H1 (cell line): ENCODE measurements around the gene STARD13. TPM values are rescaled to one million over a fixed set of nuclear protein-coding genes. Genes with fewer than 3 reads are reported as not detected.

ENCODE experiments used
- BACH1 ChIP-seq: IDR thresholded peaks from 2 replicates; pipeline ENCODE4 v1.6.1; 2012; ENCODE audit warnings: low read length, improper control_type of control experiment
- CBX5 ChIP-seq: fragments of 300-800, 300-1000 bp; sonication (generic); IDR thresholded peaks from 2 replicates; pipeline ENCODE4 v1.7.1; 2016; ENCODE audit warnings: antibody characterized with exemption, low read length, low read depth
- CEBPB ChIP-seq: IDR thresholded peaks from 2 replicates; pipeline ENCODE4 v1.6.1; 2012; ENCODE audit warnings: low read depth, low read length
- POU5F1 ChIP-seq: IDR thresholded peaks from 2 replicates; pipeline ENCODE4 v1.6.1; 2011; ENCODE audit warnings: low read depth, mild to moderate bottlenecking, low read length, moderate library complexity
- RAD21 ChIP-seq, 2 experiments: IDR thresholded peaks in 1 of 2; conservative IDR thresholded peaks in 1 of 2; 2 replicates each; pipeline ENCODE4 v1.6.1; 2011; ENCODE audit warnings: low read depth in 2 of 2, low read length in 2 of 2, improper control_type of control experiment in 1 of 2, inconsistent platforms in 1 of 2, mild to moderate bottlenecking in 1 of 2, moderate library complexity in 1 of 2
- RBBP5 ChIP-seq: IDR thresholded peaks from 2 replicates; pipeline ENCODE4 v1.7.1; 2012; ENCODE audit warnings: low read depth, mild to moderate bottlenecking, inconsistent platforms, low read length, moderate library complexity, borderline replicate concordance
- SAP30 ChIP-seq: fragments of 300-600 bp; sonication (generic); IDR thresholded peaks from 2 replicates; pipeline ENCODE4 v1.7.1; 2012; ENCODE audit warnings: low read length, moderate library complexity, mild to moderate bottlenecking, inconsistent platforms; ENCODE audit not compliant: insufficient read depth, insufficient replicate concordance
- SIN3A ChIP-seq, 2 experiments: IDR thresholded peaks in 1 of 2; conservative IDR thresholded peaks in 1 of 2; 2 replicates each; pipeline ENCODE4 v1.6.1; 2011 to 2012; ENCODE audit warnings: low read length in 2 of 2, improper control_type of control experiment in 1 of 2, low read depth in 1 of 2, mild to moderate bottlenecking in 1 of 2
- SIRT6 ChIP-seq: IDR thresholded peaks from one replicate; pipeline ENCODE4 v1.7.1; 2012; ENCODE audit warnings: low read length, inconsistent platforms
- SIX5 ChIP-seq: IDR thresholded peaks from 2 replicates; pipeline ENCODE4 v1.6.1; 2011; ENCODE audit warnings: mild to moderate bottlenecking, low read depth, low read length
- TCF12 ChIP-seq: IDR thresholded peaks from 2 replicates; pipeline ENCODE4 v1.6.1; 2011; ENCODE audit warnings: low read depth, mild to moderate bottlenecking, low read length
- polyA plus RNA-seq, 7 experiments: library from polyadenylated mRNA; depleted of rRNA in 3 of 7; stranded (reverse) in 5 of 7; unstranded in 2 of 7; fragments of >200 nt in 5 of 7; fragments of 200-250 nt in 2 of 7; gene quantifications; 1 replicate in 5 of 7; 2 replicates in 1 of 7; 4 replicates in 1 of 7; pipeline versions ENCODE4 v1.2.1 to v1.2.3, GENCODE V29; 2011 to 2013; ENCODE audit warnings: missing spikeins in 2 of 7, mixed read lengths in 2 of 7
- total RNA-seq: library from RNA; stranded (reverse); fragmentation: NEBNext Ultra II Directional; extraction: Animal tissue kit (Norgen Biotek cat#: 25700); gene quantifications from 2 replicates; pipeline ENCODE4 v1.2.1, GENCODE V29; 2021
- TF ChIP-seq, protein P1 (sequence below): fragments of 300-600 bp; sonication (generic); IDR thresholded peaks from 2 replicates; pipeline ENCODE4 v1.7.1; 2012; ENCODE audit warnings: low read length, moderate library complexity, mild to moderate bottlenecking, inconsistent platforms; ENCODE audit not compliant: insufficient replicate concordance

Gene STARD13
- total and polyA plus RNA-seq, 2 of the 8 experiments (the other 6 are each of a cell fraction or from before 2014, with no cell fraction given), result 0.82 to 2.9 TPM

DNA sequence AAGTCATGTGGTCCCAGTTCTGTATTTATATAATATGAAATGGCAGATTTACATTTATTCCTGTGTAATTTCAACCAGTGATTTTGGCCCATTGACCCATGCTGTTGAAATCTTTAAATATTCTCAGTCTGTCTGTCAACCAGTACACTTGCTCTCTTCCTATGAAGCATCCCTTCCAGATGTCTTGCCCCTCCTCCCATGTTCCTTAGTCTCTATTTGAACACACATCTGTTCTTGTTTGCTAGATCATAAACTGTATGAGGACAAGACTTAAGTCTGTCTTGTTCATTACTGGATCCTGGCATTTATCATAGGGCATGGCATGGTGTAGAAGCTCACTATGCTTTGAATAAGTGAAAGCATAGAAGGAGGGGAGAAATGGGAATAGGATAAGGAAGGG, 34.9 kb downstream of the STARD13 start (continued):
- TF ChIP-seq, protein P1, sequence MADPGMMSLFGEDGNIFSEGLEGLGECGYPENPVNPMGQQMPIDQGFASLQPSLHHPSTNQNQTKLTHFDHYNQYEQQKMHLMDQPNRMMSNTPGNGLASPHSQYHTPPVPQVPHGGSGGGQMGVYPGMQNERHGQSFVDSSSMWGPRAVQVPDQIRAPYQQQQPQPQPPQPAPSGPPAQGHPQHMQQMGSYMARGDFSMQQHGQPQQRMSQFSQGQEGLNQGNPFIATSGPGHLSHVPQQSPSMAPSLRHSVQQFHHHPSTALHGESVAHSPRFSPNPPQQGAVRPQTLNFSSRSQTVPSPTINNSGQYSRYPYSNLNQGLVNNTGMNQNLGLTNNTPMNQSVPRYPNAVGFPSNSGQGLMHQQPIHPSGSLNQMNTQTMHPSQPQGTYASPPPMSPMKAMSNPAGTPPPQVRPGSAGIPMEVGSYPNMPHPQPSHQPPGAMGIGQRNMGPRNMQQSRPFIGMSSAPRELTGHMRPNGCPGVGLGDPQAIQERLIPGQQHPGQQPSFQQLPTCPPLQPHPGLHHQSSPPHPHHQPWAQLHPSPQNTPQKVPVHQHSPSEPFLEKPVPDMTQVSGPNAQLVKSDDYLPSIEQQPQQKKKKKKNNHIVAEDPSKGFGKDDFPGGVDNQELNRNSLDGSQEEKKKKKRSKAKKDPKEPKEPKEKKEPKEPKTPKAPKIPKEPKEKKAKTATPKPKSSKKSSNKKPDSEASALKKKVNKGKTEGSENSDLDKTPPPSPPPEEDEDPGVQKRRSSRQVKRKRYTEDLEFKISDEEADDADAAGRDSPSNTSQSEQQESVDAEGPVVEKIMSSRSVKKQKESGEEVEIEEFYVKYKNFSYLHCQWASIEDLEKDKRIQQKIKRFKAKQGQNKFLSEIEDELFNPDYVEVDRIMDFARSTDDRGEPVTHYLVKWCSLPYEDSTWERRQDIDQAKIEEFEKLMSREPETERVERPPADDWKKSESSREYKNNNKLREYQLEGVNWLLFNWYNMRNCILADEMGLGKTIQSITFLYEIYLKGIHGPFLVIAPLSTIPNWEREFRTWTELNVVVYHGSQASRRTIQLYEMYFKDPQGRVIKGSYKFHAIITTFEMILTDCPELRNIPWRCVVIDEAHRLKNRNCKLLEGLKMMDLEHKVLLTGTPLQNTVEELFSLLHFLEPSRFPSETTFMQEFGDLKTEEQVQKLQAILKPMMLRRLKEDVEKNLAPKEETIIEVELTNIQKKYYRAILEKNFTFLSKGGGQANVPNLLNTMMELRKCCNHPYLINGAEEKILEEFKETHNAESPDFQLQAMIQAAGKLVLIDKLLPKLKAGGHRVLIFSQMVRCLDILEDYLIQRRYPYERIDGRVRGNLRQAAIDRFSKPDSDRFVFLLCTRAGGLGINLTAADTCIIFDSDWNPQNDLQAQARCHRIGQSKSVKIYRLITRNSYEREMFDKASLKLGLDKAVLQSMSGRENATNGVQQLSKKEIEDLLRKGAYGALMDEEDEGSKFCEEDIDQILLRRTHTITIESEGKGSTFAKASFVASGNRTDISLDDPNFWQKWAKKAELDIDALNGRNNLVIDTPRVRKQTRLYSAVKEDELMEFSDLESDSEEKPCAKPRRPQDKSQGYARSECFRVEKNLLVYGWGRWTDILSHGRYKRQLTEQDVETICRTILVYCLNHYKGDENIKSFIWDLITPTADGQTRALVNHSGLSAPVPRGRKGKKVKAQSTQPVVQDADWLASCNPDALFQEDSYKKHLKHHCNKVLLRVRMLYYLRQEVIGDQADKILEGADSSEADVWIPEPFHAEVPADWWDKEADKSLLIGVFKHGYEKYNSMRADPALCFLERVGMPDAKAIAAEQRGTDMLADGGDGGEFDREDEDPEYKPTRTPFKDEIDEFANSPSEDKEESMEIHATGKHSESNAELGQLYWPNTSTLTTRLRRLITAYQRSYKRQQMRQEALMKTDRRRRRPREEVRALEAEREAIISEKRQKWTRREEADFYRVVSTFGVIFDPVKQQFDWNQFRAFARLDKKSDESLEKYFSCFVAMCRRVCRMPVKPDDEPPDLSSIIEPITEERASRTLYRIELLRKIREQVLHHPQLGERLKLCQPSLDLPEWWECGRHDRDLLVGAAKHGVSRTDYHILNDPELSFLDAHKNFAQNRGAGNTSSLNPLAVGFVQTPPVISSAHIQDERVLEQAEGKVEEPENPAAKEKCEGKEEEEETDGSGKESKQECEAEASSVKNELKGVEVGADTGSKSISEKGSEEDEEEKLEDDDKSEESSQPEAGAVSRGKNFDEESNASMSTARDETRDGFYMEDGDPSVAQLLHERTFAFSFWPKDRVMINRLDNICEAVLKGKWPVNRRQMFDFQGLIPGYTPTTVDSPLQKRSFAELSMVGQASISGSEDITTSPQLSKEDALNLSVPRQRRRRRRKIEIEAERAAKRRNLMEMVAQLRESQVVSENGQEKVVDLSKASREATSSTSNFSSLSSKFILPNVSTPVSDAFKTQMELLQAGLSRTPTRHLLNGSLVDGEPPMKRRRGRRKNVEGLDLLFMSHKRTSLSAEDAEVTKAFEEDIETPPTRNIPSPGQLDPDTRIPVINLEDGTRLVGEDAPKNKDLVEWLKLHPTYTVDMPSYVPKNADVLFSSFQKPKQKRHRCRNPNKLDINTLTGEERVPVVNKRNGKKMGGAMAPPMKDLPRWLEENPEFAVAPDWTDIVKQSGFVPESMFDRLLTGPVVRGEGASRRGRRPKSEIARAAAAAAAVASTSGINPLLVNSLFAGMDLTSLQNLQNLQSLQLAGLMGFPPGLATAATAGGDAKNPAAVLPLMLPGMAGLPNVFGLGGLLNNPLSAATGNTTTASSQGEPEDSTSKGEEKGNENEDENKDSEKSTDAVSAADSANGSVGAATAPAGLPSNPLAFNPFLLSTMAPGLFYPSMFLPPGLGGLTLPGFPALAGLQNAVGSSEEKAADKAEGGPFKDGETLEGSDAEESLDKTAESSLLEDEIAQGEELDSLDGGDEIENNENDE, result no peak
- TF ChIP-seq RAD21 (IDR thresholded peaks at IDR 0.05 in 1 of 2, conservative IDR thresholded peaks at IDR 0.05 in 1 of 2; ENCODE audit: low read depth in 2 of 2, low read length in 2 of 2), result no peak
- TF ChIP-seq SIRT6, result no peak
- TF ChIP-seq TCF12, result no peak
- no peak for TF ChIP-seq CEBPB
- no peak for TF ChIP-seq SIX5
- no peak for TF ChIP-seq BACH1
- TF ChIP-seq POU5F1, result no peak
- no peak for TF ChIP-seq CBX5
- no peak for TF ChIP-seq SAP30
- TF ChIP-seq SIN3A (conservative IDR thresholded peaks at IDR 0.05 in 1 of 2, IDR thresholded peaks at IDR 0.05 in 1 of 2; ENCODE audit: low read depth in 1 of 2, low read length in 2 of 2), result no peak
- no peak for TF ChIP-seq RBBP5
